T-helper 2 cell treated with Interferon-gamma antibody and Interleukin-4, amounts not matched to agents 5 μg/mL and 100 μg/mL, for 36 hours (primary cell): Measurements from ENCODE around the gene ABCA2.

Experiments used
- DNase-seq: peaks from one replicate; pipeline ENCODE4 v3.0.0; 2021; ENCODE audit warnings: low spot score
- H3K27ac Mint-ChIP-seq: one replicate; pipeline ENCODE4 v1.8.0; 2021; ENCODE audit warnings: mild to moderate bottlenecking, mixed read lengths
- H3K27me3 Mint-ChIP-seq: one replicate; pipeline ENCODE4 v1.8.0; 2021; ENCODE audit warnings: low read depth, mixed read lengths
- H3K36me3 Mint-ChIP-seq: one replicate; pipeline ENCODE4 v1.8.0; 2021; ENCODE audit warnings: low read depth, mixed read lengths
- H3K4me1 Mint-ChIP-seq: one replicate; pipeline ENCODE4 v1.8.0; 2021; ENCODE audit warnings: low read depth, mixed read lengths
- H3K4me3 Mint-ChIP-seq: one replicate; pipeline ENCODE4 v1.8.0; 2022; ENCODE audit warnings: mild to moderate bottlenecking, moderate library complexity, mixed read lengths
- H3K9me3 Mint-ChIP-seq: one replicate; pipeline ENCODE4 v1.8.0; 2021; ENCODE audit warnings: mixed read lengths

ABCA2 gene

DNA sequence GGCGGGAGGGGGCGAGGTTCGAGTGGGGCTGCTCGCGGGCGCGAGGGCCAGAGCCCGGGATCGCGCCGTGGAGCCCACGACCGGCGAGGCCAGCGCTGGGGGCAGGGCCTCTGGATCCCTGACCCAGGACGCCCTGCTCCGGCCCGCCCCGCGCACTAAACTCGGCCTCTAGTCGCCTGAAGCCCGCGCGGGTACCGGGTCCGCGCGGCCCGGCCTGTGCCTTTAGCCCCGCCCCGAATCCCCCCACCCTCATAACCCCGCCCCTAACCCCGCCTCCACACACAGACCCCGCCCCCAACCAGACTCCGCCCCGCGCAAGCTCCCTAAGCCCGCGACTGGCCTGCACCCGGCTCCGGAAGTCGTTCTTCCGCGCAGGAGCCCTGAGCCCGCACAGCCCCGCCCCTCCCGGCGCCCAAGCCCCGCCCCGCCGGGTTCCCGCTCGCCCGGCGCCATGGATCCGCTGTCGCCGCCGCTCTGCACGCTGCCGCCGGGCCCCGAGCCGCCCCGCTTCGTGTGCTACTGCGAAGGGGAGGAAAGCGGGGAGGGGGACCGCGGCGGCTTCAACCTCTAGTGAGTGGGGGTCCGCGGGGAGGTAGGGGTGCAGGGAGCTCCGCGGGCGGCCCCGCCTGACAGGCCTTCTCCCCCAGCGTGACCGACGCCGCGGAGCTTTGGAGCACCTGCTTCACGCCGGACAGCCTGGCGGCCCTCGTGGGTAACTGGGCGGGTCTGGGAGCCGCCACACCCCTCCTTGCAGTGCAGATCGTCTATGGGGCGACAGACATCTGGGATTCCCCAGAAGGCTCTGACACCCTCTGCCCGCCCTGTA is 35.8 kb downstream of the ABCA2 start, which contains the start of gene PAXX:
TSS of gene PAXX (plus strand) at position 430 of the 826 bp plus-strand sequence. CDS start at position 452, 22 bp downstream.
- Mint-ChIP-seq H3K27me3 (peaks cover 22% of the 10 kb centered on the region), H3K4me1 (peaks cover 15% of the 10 kb centered on the region), H3K4me3 (peak within 1 kb of the TSS; percentile 86), H3K9me3 (no peaks in the 10 kb centered on the region), H3K36me3 (peaks cover 7% of the 10 kb centered on the region), H3K27ac (peak within 1 kb of the TSS; percentile 82)
- peak; percentile 94 for DNase-seq

DNA sequence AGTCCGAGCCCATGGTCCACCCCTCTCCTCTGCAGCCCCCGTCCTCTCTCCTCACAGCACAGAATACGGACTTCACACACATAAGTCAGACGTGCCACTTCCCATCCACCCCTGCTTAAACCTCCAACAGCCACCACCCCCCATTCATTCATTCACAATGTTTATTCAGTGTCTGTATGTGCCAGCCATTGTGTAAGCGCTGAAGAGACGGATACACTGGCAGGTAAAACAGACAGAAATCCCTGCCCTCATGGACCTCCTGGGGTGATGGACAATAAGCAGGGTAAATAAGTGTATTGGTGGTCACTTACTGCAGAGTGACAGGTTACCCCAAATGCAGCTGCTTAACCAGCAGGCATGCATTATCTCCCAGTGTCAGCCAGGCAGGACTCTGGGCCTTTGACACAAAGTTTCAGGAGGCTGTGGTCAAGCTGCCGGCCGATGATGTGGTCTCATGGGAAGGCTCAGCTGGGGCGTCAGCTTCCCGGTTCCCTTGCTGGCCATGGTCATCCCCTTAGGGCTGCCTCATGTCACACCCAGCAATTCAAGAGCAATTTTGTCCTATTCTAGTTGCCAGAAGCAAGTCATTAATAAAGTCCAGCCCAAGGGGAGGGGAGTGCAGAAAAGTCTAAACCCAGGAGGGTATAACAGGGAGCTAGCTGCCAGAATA is 37.7 kb downstream of the ABCA2 start:
- H3K9me3 Mint-ChIP-seq: no peaks in the 10 kb centered on the region
- peaks cover 7% of the 10 kb centered on the region for H3K36me3 Mint-ChIP-seq
- H3K27ac Mint-ChIP-seq: no peak overlapping the region
- H3K4me1 Mint-ChIP-seq: peaks cover 12% of the 10 kb centered on the region
- H3K4me3 Mint-ChIP-seq: peak overlapping the region; percentile 80
- no peak for DNase-seq
- peaks cover 30% of the 10 kb centered on the region for H3K27me3 Mint-ChIP-seq

DNA sequence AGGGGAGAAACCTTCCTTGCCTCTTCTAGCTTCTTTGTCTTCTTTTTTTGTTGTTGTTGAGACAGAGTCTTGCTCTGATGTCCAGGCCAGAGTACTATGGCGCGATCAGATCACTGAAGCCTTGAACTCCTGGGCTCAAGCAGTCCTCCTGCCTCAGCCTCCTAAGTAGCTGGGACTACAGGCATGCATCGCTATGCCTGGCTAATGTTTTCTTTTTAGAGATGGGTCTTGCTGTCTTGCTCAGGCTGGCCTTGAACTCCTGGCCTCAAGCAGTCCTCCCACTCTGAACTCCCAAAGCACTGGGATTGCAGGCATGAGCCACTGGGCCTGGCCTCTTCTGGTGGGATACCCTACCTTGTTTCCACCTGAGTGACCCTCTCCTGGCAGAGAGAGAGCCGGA is 39.2 kb downstream of the ABCA2 start:
- DNase-seq: no peak
- Mint-ChIP-seq H3K27ac (no peak overlapping the region), H3K4me1 (peaks cover 11% of the 10 kb centered on the region), H3K4me3 (no peak overlapping the region), H3K36me3 (peaks cover 5% of the 10 kb centered on the region), H3K27me3 (peaks cover 37% of the 10 kb centered on the region), H3K9me3 (no peaks in the 10 kb centered on the region)

DNA sequence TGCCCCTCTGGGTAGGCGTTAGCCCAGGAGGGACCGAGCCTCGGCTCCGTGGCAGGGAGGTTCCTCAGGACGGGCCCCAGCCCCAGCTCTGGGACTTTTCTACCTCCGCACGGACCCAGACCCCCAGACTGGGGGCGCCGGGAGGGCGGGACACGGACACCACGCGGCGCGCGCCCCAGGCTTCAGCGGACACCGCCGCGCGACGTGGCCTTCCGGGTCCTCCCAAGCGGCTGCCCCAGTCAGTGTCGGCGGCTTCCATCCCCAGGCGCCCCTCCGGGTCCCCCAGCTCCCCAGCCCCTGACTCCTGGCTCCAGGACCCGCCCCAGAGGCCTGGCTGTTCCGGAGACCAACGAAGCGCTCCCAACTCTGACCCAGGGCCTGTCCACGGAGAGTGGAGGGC is 42.2 kb downstream of the ABCA2 start:
- H3K27ac Mint-ChIP-seq: no peak overlapping the region
- no peaks in the 10 kb centered on the region for H3K9me3 Mint-ChIP-seq
- H3K27me3 Mint-ChIP-seq: peaks cover 43% of the 10 kb centered on the region
- no peak for DNase-seq
- no peaks in the 10 kb centered on the region for H3K36me3 Mint-ChIP-seq
- H3K4me3 Mint-ChIP-seq: no peak overlapping the region
- no peaks in the 10 kb centered on the region for H3K4me1 Mint-ChIP-seq

DNA sequence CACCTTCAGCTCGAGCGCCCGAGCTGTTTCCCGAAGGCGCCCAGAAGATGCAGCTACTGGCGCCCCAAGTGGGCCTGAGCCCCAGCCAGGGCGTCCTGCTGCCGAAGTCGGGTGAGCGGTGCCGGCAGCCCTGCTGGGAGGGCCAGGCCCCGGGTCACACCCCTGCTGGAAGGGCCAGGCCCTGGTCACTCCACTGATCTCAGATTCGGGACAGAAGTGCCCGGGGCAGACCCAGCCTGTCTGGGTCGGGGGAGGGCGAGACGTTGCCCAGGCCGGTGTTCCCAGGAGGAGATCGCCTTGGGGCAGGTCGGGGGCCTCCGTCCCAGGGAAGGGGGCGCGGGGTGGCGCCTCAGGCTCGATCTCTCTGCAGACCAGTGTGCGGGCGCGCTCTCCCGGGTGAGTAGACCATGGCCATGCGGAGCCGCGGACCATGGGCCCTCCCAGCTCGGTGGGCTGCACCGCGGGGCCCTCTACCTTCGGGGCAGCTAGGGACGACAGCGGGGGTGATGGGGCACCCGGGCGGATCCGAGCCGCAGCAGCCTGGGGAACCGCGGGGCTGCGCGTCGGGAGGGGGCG is 42.9 kb downstream of the ABCA2 start:
- H3K9me3 Mint-ChIP-seq: no peaks in the 10 kb centered on the region
- peaks cover 38% of the 10 kb centered on the region for H3K27me3 Mint-ChIP-seq
- H3K4me1 Mint-ChIP-seq: no peaks in the 10 kb centered on the region
- H3K4me3 Mint-ChIP-seq: no peak overlapping the region
- no peak for DNase-seq
- no peaks in the 10 kb centered on the region for H3K36me3 Mint-ChIP-seq
- no peak overlapping the region for H3K27ac Mint-ChIP-seq

DNA sequence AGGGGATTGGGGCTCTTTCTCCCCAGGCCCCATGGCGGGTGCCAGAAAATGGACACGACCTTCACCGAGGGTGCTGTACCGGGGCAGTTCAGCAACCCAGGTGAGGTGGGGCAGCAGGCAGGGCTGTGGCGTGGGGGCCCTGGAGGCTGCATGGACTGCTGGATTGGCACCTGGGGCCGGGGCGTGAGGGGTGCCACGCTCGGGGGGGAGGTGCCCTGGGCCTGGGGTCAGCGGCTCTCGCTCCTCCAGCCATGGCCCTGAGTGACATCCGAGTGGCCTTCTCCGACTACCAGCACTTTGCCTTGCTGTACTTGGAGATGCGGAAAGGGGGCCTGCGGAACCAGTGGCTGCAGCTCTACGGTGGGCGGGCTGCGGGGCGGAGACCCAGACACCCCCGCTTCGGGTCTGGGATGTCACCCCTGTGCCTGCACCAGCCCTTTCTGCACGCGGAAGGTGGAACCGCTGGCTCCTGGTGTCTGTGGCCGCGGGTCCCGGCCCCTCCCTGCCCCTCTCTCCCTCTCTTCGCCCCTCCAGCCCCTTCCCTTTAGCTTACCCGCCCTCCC is 43.5 kb downstream of the ABCA2 start:
- no peak for DNase-seq
- no peaks in the 10 kb centered on the region for H3K36me3 Mint-ChIP-seq
- no peaks in the 10 kb centered on the region for H3K9me3 Mint-ChIP-seq
- H3K4me1 Mint-ChIP-seq: no peaks in the 10 kb centered on the region
- H3K4me3 Mint-ChIP-seq: no peak overlapping the region
- no peak overlapping the region for H3K27ac Mint-ChIP-seq
- H3K27me3 Mint-ChIP-seq: peaks cover 34% of the 10 kb centered on the region

DNA sequence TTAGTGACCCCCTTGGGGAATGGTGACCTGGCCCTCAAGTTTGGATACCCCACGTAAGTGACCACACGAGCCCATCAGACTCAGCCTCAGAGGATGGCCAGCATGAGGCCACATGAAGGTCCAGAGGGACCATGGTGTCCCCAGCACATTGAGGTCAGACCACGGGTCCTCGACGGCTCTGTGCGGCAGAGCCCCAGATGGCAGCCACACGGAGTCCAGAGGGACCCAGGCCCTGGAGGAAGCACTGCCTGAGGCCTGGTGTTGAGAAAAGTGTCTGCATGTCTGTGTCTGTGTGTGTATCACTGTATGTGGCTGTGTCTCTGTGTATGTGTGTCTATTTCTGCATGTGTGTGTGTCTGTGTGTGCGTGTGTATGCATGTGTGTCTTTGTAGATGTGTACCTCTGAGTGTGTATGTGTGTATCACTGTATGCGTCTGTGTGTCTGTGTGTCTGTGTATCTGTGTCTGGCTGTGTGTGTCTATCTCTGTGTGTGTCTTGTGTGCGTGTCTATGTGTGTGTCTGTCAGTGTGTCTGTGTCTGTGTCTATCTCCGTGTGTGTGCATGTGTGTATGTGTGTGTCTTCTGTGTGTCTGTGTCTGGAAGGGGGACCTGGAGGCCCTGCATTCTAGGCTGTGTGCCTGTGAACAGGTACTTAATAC is 44.3 kb downstream of the ABCA2 start:
- no peak overlapping the region for H3K4me3 Mint-ChIP-seq
- H3K27ac Mint-ChIP-seq: no peak overlapping the region
- no peaks in the 10 kb centered on the region for H3K36me3 Mint-ChIP-seq
- DNase-seq: no peak
- H3K9me3 Mint-ChIP-seq: no peaks in the 10 kb centered on the region
- H3K27me3 Mint-ChIP-seq: peaks cover 30% of the 10 kb centered on the region
- no peaks in the 10 kb centered on the region for H3K4me1 Mint-ChIP-seq

DNA sequence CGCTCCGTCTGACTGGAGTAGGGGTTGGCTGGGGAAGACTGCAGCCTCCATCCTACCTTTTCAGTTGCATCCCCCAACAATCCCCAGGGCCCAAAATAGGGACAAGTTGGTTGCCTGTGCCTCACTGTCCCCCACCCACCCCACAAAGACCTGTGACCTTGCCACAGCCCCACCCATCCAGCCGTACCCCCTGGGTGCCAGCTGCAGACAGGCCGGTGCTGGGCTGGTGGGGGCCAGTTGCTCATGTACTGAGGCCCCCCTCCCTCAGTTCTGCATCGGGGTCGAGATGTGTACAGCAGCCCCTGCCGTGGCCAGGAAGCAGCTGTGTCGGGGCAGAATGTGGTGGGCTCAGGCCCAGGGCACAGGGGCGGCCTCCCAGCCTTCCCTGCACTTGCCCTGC is 44.9 kb downstream of the ABCA2 start:
- Mint-ChIP-seq H3K4me3 (no peak overlapping the region), H3K27me3 (peaks cover 27% of the 10 kb centered on the region), H3K27ac (no peak overlapping the region), H3K4me1 (no peaks in the 10 kb centered on the region), H3K36me3 (no peaks in the 10 kb centered on the region), H3K9me3 (no peaks in the 10 kb centered on the region)
- DNase-seq: no peak

DNA sequence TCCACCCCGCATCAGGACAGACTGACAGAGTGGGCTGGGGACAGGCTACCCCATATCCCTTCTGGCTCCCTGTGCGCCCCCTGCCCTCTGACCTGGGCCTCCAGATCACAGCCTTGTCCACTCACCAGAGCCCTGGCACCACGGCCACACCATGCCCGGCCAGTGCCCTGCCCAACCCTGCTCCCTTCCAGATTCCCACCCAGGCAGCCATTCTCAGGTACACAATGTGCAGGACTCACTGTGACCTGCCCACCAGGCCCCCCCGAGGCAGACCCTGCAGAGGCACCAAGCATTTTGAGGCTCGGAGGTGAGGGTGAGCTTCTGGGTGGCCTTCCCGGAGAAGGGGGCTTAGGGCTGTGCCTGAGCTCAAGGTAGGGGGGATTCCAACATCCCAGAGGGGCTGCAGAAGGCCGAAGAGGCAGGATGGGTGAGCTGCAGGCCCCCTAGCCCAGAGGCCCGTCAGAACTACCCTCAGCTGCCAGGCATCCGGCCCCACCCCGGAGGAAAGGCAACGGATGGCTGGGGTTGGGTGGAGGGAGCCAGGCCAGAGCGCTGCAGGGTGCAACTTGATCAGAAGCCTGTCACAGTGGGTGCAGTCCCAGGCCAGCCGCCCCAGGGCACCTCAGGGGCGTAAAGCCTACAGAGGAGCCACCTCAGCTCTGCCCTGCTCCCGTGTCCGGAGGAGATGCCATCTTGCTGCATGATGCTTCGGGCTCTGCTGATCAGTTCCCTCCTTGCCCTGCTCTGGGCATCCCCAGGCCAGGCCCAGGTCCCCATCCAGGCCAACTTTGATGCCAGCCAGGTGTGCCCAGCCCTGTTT is 45.6 kb downstream of the ABCA2 start, which contains the start of gene LCNL1:
TSS of gene LCNL1 (plus strand) at position 762 of the 820 bp plus-strand sequence. CDS start 594 bp downstream, outside the sequence.
- Mint-ChIP-seq H3K4me1 (no peaks in the 10 kb centered on the region), H3K27ac (no peak within 1 kb of the TSS), H3K4me3 (no peak within 1 kb of the TSS), H3K36me3 (no peaks in the 10 kb centered on the region), H3K9me3 (no peaks in the 10 kb centered on the region), H3K27me3 (peaks cover 22% of the 10 kb centered on the region)
- no peak for DNase-seq

DNA sequence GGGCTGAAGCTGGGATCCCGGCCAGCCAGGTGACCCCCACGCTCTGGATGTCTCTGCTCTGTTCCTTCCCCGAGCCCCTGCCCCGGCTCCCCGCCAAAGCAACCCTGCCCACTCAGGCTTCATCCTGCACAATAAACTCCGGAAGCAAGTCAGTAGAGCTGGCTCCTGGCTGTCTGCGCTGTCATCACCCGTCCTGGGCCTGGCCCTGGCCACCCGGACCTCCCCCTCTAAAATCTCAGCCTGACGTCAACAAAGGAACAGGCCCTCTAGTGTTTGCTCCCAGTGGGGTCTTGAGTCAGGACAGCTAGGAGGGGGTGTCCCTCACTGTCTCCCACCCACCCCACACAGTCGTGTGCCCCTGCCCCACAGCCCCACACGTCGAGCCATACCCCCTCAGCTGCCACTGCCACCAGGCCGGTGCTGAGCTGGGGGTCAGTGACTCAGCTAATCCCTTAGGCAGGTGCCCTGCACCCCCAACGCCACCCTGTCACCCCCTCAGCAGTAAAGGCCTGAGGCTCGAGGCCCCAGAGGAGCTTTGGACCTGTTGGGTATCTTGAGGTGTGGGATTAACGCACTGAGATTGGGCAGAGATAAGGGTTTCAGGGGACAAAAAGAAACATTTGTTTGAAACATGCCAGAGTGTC is 46.3 kb downstream of the ABCA2 start:
- no peaks in the 10 kb centered on the region for H3K4me1 Mint-ChIP-seq
- no peak for DNase-seq
- no peak overlapping the region for H3K27ac Mint-ChIP-seq
- H3K27me3 Mint-ChIP-seq: peaks cover 18% of the 10 kb centered on the region
- no peaks in the 10 kb centered on the region for H3K36me3 Mint-ChIP-seq
- H3K9me3 Mint-ChIP-seq: no peaks in the 10 kb centered on the region
- no peak overlapping the region for H3K4me3 Mint-ChIP-seq

DNA sequence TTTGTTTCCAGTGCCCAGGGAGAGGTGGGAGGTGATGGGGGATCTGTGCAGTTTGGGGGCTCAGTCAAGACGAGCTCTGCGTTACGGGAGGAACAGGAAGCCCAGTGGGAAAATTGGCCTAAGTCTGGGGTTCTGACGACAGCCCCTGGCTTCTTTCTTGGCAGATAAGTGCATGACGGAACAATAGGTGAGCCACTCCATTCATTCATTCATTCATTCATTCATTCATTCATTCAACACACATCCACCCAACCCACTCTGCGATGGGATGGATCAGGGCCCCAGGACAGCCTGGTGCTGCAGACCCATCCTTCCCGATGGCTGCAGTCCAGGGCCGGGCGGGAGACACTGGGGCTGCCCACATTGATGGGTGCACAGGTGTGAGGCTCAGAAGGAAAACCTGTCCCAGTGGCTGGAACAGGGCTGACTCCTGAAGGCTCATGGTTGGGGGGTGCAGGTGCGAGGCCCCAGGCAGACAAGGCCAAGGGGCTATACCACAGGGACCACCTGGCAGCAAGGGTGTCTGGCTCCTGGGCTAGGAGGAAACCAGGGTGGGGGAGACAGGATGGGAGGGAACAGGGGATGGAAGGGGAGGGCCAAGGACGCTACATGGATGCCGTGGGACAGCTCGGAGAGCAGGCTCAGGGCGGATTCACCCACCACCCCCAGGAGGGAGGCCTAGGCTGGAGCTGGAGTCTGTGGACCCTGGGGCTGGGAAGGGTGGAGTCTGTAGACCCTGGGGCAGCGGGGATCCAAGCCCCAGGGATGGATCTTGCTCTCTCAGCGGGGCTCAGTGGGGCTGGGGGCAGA is 47.2 kb downstream of the ABCA2 start:
- Mint-ChIP-seq H3K36me3 (no peaks in the 10 kb centered on the region), H3K27me3 (peaks cover 13% of the 10 kb centered on the region), H3K27ac (no peak overlapping the region), H3K9me3 (no peaks in the 10 kb centered on the region), H3K4me3 (no peak overlapping the region), H3K4me1 (no peaks in the 10 kb centered on the region)
- no peak for DNase-seq
